Heart right ventricle (tissue), 16 donors: ENCODE measurements around the gene NCAPH2. TPM values are rescaled to one million over a fixed set of nuclear protein-coding genes. Genes with fewer than 3 reads are reported as not detected.
A peak's percentile ranks its signal among the peaks of the same experiment; 100 is the strongest.

Experiments used
- ATAC-seq, 8 donors: fragments of 200-7000 bp; cut with Tn5 transposase; one replicate each; pipeline ENCODE4 v1.9.1; 2020; ENCODE audit warnings: mild to moderate bottlenecking in 8 of 8, moderate library complexity in 8 of 8, moderate number of reproducible peaks in 1 of 8
- DNase-seq, 2 donors: peaks; one replicate each; pipeline ENCODE4 v3.0.0-alpha.2; 2020
- H3K27ac ChIP-seq, 10 donors: fragments of 200-600 bp; sonication (generic) in 2 of 10; one replicate each; pipeline versions ENCODE4 v1.5.0 to v1.8.0; 2020 to 2022; ENCODE audit warnings: mild to moderate bottlenecking in 3 of 10
- H3K27me3 ChIP-seq, 7 donors: fragments of 200-600 bp; one replicate each; pipeline ENCODE4 v1.8.0; 2021 to 2022; ENCODE audit warnings: mild to moderate bottlenecking in 2 of 7
- H3K36me3 ChIP-seq, 9 donors: fragments of 200-600 bp; sonication (generic) in 1 of 9; one replicate each; pipeline versions ENCODE4 v1.5.0 to v1.8.0; 2020 to 2022; ENCODE audit warnings: mild to moderate bottlenecking in 2 of 9
- H3K4me1 ChIP-seq, 9 donors: fragments of 200-600 bp; sonication (generic) in 1 of 9; one replicate each; pipeline versions ENCODE4 v1.5.0 to v1.8.0; 2020 to 2022; ENCODE audit warnings: mild to moderate bottlenecking in 4 of 9
- H3K4me3 ChIP-seq, 10 donors: fragments of 200-600 bp; sonication (generic) in 2 of 10; one replicate each; pipeline versions ENCODE4 v1.5.0 to v1.8.0; 2020 to 2022; ENCODE audit warnings: mild to moderate bottlenecking in 7 of 10, moderate library complexity in 2 of 10
- H3K9me3 ChIP-seq, 11 donors: fragments of 200-600 bp in 10 of 11; sonication (generic) in 2 of 11; one replicate each; pipeline versions ENCODE4 v1.5.0 to v1.8.0; 2013 to 2022; ENCODE audit warnings: mild to moderate bottlenecking in 2 of 11, control low read depth in 1 of 11, moderate library complexity in 1 of 11
- WGBS, 2 donors: extraction: QIAGEN DNeasy Blood & Tissue Kit; methylation state at CpG; one replicate each; pipeline ENCODE4 v1.1.7; 2013; ENCODE audit warnings: inconsistent platforms in 1 of 2; 5-methylcytosine and 5-hydroxymethylcytosine counted together
- intact Hi-C, 10 donors: fragments of 100-400 bp; cut with DNase I; formaldehyde crosslinking; loops; one replicate each; pipeline versions ENCODE4 v1.11.1 to v1.14.2; 2022
- polyA plus RNA-seq, 2 donors: library from polyadenylated mRNA; stranded (reverse); fragments of 200-250 nt; gene quantifications; one replicate each; pipeline ENCODE4 v1.2.3, GENCODE V29; 2013
- total RNA-seq, 10 donors: library from RNA; stranded (reverse); fragmentation: NEBNext Ultra II Directional in 3 of 10; extraction: Animal tissue kit (Norgen Biotek cat#: 25700) in 3 of 10; gene quantifications; one replicate each; pipeline versions ENCODE4 v1.2.1 to v1.2.4, GENCODE V29; 2021 to 2023
- TF ChIP-seq, protein P1 (sequence below), 9 donors: fragments of 200-600 bp; sonication (generic) in 2 of 9; IDR thresholded peaks; one replicate each; pipeline versions ENCODE4 v1.5.0 to v1.8.0; 2021 to 2022; ENCODE audit warnings: antibody characterized with exemption in 9 of 9, mild to moderate bottlenecking in 5 of 9, moderate library complexity in 1 of 9
- donor health status: Arrhythmogenic right ventricular cardiomyopathy.
- donor health status: ischemic (EF 13 %, LVEDD 7.1; RV severe dilation, severe dysfunction).
- donor health status: healthy with polysubstance abuse.
- donor health status: DM: no; HTN: yes; CAD: no.
- donor health status: DM: no; HTN: no; CAD: no.
- donor health status: ischemic (EF 25% LVEDD 6.9; RV normal size, moderate dysfunction).
- donor health status: ischemic (EF 25% LVEDD 5.7; RV mildly dilated, moderate dysfunction).
- donor health status: healthy.
- donor health status: DM: yes; HTN: yes; CAD: no.
- donor health status: Ischemic cardiomyopathy.
- donor health status: ischemic (EF 35%, LVEDD 5.7; RV mildly dilated, moderate dysfunction).
- donor health status: nonischemic (EF 11% LVEDD 7.7; RV severe dilation, severe dysfunction).
- donor health status: DM: yes; HTN: yes; CAD: no.
- donor health status: PGD.
- donor health status: ischemic (EF 29% LVEDD 5.4; RV normal size, mild dysfunction).
- donor health status: nonischemic (EF 23%, LVEDD 6.1; RV moderate dilation, normal function).

The NCAPH2 gene
- total and polyA plus RNA-seq, 12 donors, result 21.7 to 54.8 (median 27.8) TPM

DNA sequence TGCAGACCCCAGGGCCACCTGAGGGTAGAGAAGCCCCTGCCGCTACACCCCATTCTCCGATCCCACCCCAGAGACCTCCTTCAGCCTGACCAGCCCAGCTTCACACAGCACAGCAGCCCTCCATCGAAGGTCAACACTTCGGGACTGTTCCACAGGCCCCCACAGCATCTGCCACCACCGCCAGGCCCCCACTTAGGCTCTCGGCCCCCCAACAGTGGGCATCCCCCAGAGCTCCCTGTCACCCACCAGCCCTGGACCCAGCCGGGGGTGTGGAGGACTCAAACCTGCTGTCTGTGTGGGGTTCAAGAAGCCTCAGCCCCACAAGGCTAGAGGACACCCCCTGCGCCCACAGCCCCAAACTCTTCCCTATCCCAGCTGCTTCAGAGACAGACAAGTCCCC lies 39.4 kb upstream of the NCAPH2 start:
- TF ChIP-seq, protein P1, sequence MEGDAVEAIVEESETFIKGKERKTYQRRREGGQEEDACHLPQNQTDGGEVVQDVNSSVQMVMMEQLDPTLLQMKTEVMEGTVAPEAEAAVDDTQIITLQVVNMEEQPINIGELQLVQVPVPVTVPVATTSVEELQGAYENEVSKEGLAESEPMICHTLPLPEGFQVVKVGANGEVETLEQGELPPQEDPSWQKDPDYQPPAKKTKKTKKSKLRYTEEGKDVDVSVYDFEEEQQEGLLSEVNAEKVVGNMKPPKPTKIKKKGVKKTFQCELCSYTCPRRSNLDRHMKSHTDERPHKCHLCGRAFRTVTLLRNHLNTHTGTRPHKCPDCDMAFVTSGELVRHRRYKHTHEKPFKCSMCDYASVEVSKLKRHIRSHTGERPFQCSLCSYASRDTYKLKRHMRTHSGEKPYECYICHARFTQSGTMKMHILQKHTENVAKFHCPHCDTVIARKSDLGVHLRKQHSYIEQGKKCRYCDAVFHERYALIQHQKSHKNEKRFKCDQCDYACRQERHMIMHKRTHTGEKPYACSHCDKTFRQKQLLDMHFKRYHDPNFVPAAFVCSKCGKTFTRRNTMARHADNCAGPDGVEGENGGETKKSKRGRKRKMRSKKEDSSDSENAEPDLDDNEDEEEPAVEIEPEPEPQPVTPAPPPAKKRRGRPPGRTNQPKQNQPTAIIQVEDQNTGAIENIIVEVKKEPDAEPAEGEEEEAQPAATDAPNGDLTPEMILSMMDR (IDR thresholded peaks at IDR 0.05), result no peak
- DNase-seq (no peak), ATAC-seq (no peak)
- Histone ChIP-seq H3K27me3 (no peaks in the 10 kb centered on the region), H3K4me3 (no peak overlapping the region), H3K9me3 (no peaks in the 10 kb centered on the region), H3K4me1 (peaks cover 27 to 55% (median 46%) of the 10 kb centered on the region in 9 donors), H3K36me3 (peaks cover 0 to 48% (median 39%) of the 10 kb centered on the region in 9 donors), H3K27ac (peak overlapping the region in 1 of 10 donors; percentile 80)
- WGBS, 2 donors, result 78 to 88% methylated on average over 8 of the region's 8 CpGs
- intact Hi-C loops, result no loop called here

DNA sequence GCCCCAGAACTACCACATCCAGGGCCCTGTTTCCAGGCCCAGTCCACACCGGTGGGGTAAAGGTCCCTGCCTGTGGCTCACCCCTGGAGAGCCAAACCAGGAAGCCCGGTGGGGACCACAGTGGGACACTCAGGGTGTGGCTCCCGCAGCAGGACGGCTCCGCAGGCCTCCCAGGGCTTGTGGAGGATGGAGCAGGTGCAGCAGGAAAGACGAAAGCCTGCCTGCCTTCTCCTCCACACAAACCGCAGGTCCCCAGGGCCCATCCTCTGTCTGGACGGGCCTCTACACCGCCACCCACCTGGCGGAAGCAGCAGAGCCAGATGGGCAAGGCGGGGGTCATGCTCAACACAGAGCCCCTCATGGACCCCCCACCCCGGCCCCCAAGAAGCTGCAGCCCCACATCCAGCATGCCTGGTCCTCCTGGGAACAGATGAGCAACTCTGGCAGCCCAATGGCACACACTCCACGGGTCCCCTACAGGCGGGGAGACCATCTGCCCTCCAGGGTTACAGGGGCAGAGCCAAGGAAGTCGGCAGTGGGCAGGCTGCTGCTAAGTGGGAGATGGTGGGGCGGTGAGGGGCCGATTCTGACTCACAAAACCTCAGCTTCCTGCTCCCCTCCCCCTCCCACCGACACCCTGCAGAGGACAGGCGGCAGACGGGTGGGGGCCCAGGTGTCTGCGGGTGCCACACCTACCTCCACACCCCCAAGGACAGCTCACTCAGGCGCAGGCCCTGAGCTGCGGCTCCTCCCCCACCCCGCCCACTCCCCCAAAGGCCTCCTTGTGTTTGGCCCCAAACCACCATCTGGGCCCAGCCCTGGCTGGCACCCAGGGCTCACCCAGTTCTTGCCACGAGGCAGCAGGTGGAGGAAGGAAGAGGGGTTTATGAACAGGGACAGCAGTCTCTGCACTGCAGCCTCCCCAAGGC lies 38.4 kb upstream of the NCAPH2 start:
- Histone ChIP-seq H3K36me3 (peaks cover 0 to 37% (median 29%) of the 10 kb centered on the region in 9 donors), H3K27ac (peak overlapping the region in 1 of 10 donors; percentile 80), H3K4me1 (peaks cover 31 to 61% (median 52%) of the 10 kb centered on the region in 9 donors), H3K27me3 (no peaks in the 10 kb centered on the region), H3K9me3 (no peaks in the 10 kb centered on the region), H3K4me3 (peak overlapping the region in 1 of 10 donors; percentile 26)
- peak in 1 of 2 donors; percentile 54 for DNase-seq
- WGBS, 2 donors, result 60 to 66% methylated on average over 24 to 25 of the region's 25 CpGs
- ATAC-seq, result peak in 5 of 8 donors; percentile 9 to 34 (median 24)
- TF ChIP-seq, protein P1 (IDR thresholded peaks at IDR 0.05), result no peak
- intact Hi-C loops, result no loop called here

DNA sequence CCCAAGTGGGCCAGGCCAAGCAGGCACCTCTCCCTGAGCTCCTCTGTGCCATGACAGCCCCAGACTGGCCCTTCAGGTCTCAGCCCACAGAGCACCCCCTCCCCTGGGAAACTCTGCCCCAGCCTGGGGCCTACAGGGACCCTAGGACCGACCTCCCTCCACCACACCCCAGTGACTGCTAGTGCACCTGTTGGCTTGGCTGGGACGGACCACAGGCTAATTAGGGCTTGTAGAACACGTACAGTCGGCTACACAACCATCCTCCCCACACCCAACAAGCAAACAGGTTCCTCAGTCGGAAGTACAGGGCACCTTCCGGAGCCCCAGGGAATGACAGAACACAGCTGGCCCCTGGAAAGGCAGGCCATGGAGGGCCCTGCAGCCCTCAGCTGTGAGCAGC lies 37.5 kb upstream of the NCAPH2 start:
- Histone ChIP-seq H3K4me3 (no peak overlapping the region), H3K36me3 (peaks cover 0 to 29% (median 20%) of the 10 kb centered on the region in 9 donors), H3K27ac (peak overlapping the region in 1 of 10 donors; percentile 78), H3K27me3 (no peaks in the 10 kb centered on the region), H3K4me1 (peaks cover 31 to 65% (median 56%) of the 10 kb centered on the region in 9 donors), H3K9me3 (no peaks in the 10 kb centered on the region)
- DNase-seq, result no peak
- no peak for ATAC-seq
- 73 to 74% methylated on average over 6 of the region's 6 CpGs for WGBS, 2 donors
- intact Hi-C loops, result no loop called here
- TF ChIP-seq, protein P1 (IDR thresholded peaks at IDR 0.05), result no peak

DNA sequence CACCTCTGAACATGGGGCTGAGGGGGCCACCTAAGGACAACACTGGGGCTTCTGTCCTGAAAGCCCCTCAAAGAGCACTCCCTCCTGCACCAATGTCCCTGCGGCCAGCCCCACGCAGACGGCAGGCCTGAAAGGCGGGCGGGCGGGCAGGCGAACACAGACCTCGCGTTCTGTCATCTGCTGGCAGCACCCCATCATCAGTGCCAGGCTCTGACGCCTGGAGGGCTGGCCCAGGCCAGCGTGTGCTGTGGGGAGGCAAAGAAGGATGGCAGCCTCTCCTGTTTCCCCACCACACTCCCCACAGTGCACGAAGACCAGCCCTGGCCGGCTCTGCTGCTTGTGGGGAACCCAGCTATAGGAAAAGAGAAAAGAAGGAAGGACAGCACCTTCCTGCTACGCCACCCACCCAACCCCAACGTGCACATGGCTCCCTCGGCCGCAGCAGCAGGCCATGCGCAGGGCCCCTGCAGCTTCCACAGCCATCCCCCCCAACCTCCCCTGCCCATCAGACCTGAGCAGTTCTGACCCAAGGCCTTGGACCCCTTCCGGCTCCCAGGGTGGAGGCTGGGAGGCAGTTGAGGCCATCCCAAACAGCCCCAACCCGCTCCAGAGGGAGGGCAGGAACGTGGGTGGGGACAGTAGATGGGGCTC lies 36.7 kb upstream of the NCAPH2 start:
- 80 to 84% methylated on average over 20 to 21 of the region's 21 CpGs for WGBS, 2 donors
- ATAC-seq (no peak), DNase-seq (no peak)
- TF ChIP-seq, protein P1 (IDR thresholded peaks at IDR 0.05), result no peak
- H3K4me1 ChIP-seq, result peaks cover 31 to 67% (median 58%) of the 10 kb centered on the region in 9 donors
- intact Hi-C loops, result no loop called here
- H3K36me3 ChIP-seq, result peaks cover 0 to 21% (median 12%) of the 10 kb centered on the region in 9 donors
- H3K4me3 ChIP-seq, result no peak overlapping the region
- H3K9me3 ChIP-seq, result no peaks in the 10 kb centered on the region
- peak overlapping the region in 1 of 10 donors; percentile 78 for H3K27ac ChIP-seq
- no peaks in the 10 kb centered on the region for H3K27me3 ChIP-seq
